HepG2 (cell line): ENCODE data around the gene TTBK1. TPM values are rescaled to one million over a fixed set of nuclear protein-coding genes. Genes with fewer than 3 reads are reported as not detected.
A peak's percentile ranks its signal among the peaks of the same experiment; 100 is the strongest.

ENCODE experiments used
- GATAD2A ChIP-seq: IDR thresholded peaks from 2 replicates; pipeline ENCODE4 v1.6.1; 2016
- HOXD1 ChIP-seq: sonication (generic); formaldehyde crosslinking; IDR thresholded peaks from 2 replicates; pipeline ENCODE4 v1.5.0; 2020; ENCODE audit warnings: missing genetic modification reagents
- RBM22 ChIP-seq: fragments of 200-400 bp; formaldehyde crosslinking; optimal IDR thresholded peaks from 2 replicates; pipeline ENCODE3; 2017; ENCODE audit warnings: mild to moderate bottlenecking, low read length, moderate library complexity
- ZBTB1 ChIP-seq: sonication (generic); formaldehyde crosslinking; IDR thresholded peaks from 2 replicates; pipeline ENCODE4 v1.4.0; 2020; ENCODE audit warnings: missing genetic modification reagents, borderline replicate concordance
- ZNF253 ChIP-seq: sonication (generic); formaldehyde crosslinking; IDR thresholded peaks from 2 replicates; pipeline ENCODE4 v1.8.0; 2022; ENCODE audit warnings: mild to moderate bottlenecking, missing genetic modification reagents, borderline replicate concordance
- ZNF317 ChIP-seq: sonication (generic); formaldehyde crosslinking; IDR thresholded peaks from 2 replicates; pipeline ENCODE4 v1.5.0; 2020; ENCODE audit warnings: mild to moderate bottlenecking, missing genetic modification reagents
- polyA plus RNA-seq, 8 experiments: library from polyadenylated mRNA; depleted of rRNA in 3 of 8; stranded (reverse) in 7 of 8; unstranded in 1 of 8; fragments of >200 nt; fragmentation: Illumina TruSeq in 4 of 8; extraction: Trizol in 4 of 8; gene quantifications; 2 replicates each; pipeline versions ENCODE4 v1.2.1 to v1.2.3, GENCODE V29; 2011 to 2016; ENCODE audit warnings: low read depth in 4 of 8, missing spikeins in 1 of 8, mixed read lengths in 1 of 8; ENCODE audit not compliant: insufficient read depth in 1 of 8
- total RNA-seq, 5 experiments: library from RNA; depleted of rRNA; stranded (reverse); fragments of >200 nt; fragmentation: Illumina TruSeq; extraction: Trizol; gene quantifications; 2 replicates each; pipeline ENCODE4 v1.2.3, GENCODE V29; 2016; ENCODE audit warnings: low read depth in 1 of 5
- TF ChIP-seq, protein P1 (sequence below): sonication (generic); formaldehyde crosslinking; conservative IDR thresholded peaks from 2 replicates; pipeline ENCODE4 v1.4.0; 2020; ENCODE audit warnings: missing genetic modification reagents
- TF ChIP-seq, protein P2 (sequence below), 2 experiments: fragments of 450-650 bp in 1 of 2; sonication (generic) in 1 of 2; formaldehyde crosslinking in 1 of 2; IDR thresholded peaks; 2 replicates each; pipeline versions ENCODE4 v1.6.1 to v1.8.0; 2016 to 2022; ENCODE audit warnings: antibody characterized with exemption in 1 of 2, mild to moderate bottlenecking in 1 of 2, missing genetic modification reagents in 1 of 2
- TF ChIP-seq, protein P3 (sequence below): sonication (generic); formaldehyde crosslinking; IDR thresholded peaks from 2 replicates; pipeline ENCODE4 v1.8.0; 2022; ENCODE audit warnings: missing genetic modification reagents, mild to moderate bottlenecking, moderate library complexity, borderline replicate concordance
- TF ChIP-seq, protein P4 (sequence below): sonication (generic); formaldehyde crosslinking; conservative IDR thresholded peaks from 2 replicates; pipeline ENCODE4 v1.8.0; 2022; ENCODE audit warnings: missing genetic modification reagents
- TF ChIP-seq, protein P5 (sequence below): sonication (generic); formaldehyde crosslinking; IDR thresholded peaks from 2 replicates; pipeline ENCODE4 v1.5.0; 2020; ENCODE audit warnings: missing genetic modification reagents

Gene TTBK1
- total and polyA plus RNA-seq, 2 of the 13 experiments (the other 11 are each of a cell fraction or from before 2014, with no cell fraction given) = 0.24 to 0.33 TPM

DNA sequence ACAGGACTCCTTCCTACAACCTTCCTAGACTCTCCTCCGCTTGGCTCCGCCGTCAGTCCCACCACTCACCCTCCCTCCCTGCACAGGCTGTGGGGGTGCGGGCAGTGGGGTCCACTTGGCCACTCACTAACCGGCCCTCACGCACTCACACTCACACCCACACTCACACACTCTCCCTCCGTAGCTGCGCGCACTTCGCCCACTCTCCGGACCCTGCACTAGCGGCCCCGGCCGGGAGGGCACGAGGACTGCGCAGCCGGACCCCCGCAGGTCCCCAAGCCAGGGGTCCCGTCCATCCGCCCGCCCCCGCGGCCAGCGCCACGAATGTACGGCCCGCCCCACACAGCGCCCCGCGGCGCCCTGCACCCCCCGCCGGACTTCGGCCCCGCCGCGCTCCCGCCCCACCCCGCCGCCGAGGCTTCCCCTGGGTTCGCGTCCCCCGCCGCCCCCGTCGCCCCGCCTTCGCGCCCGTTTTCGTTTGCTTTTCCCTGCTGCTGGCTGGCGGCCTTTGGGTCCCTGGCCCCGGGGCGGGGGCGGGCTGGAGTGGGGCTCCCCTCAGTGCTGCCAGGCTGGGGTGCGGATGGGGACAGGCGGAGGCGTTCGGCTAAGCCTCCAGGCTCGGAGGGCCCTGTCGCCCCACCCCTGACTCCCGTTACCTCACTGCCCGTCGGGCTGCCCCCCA lies 31.8 kb downstream of the TTBK1 start (continued):
- TF ChIP-seq, protein P1, sequence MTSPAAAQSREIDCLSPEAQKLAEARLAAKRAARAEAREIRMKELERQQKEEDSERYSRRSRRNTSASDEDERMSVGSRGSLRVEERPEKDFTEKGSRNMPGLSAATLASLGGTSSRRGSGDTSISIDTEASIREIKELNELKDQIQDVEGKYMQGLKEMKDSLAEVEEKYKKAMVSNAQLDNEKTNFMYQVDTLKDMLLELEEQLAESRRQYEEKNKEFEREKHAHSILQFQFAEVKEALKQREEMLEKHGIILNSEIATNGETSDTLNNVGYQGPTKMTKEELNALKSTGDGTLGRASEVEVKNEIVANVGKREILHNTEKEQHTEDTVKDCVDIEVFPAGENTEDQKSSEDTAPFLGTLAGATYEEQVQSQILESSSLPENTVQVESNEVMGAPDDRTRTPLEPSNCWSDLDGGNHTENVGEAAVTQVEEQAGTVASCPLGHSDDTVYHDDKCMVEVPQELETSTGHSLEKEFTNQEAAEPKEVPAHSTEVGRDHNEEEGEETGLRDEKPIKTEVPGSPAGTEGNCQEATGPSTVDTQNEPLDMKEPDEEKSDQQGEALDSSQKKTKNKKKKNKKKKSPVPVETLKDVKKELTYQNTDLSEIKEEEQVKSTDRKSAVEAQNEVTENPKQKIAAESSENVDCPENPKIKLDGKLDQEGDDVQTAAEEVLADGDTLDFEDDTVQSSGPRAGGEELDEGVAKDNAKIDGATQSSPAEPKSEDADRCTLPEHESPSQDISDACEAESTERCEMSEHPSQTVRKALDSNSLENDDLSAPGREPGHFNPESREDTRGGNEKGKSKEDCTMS (CRISPR knock-in tag) = no peak
- TF ChIP-seq RBM22 = no peak
- no peak for TF ChIP-seq ZBTB1 (CRISPR knock-in tag)
- TF ChIP-seq HOXD1 = peak; percentile 85; the same call in 1 of the 2 replicates
- TF ChIP-seq, protein P2, sequence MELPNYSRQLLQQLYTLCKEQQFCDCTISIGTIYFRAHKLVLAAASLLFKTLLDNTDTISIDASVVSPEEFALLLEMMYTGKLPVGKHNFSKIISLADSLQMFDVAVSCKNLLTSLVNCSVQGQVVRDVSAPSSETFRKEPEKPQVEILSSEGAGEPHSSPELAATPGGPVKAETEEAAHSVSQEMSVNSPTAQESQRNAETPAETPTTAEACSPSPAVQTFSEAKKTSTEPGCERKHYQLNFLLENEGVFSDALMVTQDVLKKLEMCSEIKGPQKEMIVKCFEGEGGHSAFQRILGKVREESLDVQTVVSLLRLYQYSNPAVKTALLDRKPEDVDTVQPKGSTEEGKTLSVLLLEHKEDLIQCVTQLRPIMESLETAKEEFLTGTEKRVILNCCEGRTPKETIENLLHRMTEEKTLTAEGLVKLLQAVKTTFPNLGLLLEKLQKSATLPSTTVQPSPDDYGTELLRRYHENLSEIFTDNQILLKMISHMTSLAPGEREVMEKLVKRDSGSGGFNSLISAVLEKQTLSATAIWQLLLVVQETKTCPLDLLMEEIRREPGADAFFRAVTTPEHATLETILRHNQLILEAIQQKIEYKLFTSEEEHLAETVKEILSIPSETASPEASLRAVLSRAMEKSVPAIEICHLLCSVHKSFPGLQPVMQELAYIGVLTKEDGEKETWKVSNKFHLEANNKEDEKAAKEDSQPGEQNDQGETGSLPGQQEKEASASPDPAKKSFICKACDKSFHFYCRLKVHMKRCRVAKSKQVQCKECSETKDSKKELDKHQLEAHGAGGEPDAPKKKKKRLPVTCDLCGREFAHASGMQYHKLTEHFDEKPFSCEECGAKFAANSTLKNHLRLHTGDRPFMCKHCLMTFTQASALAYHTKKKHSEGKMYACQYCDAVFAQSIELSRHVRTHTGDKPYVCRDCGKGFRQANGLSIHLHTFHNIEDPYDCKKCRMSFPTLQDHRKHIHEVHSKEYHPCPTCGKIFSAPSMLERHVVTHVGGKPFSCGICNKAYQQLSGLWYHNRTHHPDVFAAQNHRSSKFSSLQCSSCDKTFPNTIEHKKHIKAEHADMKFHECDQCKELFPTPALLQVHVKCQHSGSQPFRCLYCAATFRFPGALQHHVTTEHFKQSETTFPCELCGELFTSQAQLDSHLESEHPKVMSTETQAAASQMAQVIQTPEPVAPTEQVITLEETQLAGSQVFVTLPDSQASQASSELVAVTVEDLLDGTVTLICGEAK (IDR thresholded peaks at IDR 0.05) = no peak
- TF ChIP-seq, protein P2 (CRISPR knock-in tag; IDR thresholded peaks at IDR 0.05) = peak; percentile 37; the same call in 1 of the 2 replicates
- TF ChIP-seq ZNF317 (CRISPR knock-in tag) = 0 out of 2 replicates have a peak, but pooled peaks have one; percentile 45
- TF ChIP-seq, protein P3, sequence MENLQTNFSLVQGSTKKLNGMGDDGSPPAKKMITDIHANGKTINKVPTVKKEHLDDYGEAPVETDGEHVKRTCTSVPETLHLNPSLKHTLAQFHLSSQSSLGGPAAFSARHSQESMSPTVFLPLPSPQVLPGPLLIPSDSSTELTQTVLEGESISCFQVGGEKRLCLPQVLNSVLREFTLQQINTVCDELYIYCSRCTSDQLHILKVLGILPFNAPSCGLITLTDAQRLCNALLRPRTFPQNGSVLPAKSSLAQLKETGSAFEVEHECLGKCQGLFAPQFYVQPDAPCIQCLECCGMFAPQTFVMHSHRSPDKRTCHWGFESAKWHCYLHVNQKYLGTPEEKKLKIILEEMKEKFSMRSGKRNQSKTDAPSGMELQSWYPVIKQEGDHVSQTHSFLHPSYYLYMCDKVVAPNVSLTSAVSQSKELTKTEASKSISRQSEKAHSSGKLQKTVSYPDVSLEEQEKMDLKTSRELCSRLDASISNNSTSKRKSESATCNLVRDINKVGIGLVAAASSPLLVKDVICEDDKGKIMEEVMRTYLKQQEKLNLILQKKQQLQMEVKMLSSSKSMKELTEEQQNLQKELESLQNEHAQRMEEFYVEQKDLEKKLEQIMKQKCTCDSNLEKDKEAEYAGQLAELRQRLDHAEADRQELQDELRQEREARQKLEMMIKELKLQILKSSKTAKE (CRISPR knock-in tag) = peak; percentile 83; the same call in 1 of the 2 replicates
- TF ChIP-seq, protein P4, sequence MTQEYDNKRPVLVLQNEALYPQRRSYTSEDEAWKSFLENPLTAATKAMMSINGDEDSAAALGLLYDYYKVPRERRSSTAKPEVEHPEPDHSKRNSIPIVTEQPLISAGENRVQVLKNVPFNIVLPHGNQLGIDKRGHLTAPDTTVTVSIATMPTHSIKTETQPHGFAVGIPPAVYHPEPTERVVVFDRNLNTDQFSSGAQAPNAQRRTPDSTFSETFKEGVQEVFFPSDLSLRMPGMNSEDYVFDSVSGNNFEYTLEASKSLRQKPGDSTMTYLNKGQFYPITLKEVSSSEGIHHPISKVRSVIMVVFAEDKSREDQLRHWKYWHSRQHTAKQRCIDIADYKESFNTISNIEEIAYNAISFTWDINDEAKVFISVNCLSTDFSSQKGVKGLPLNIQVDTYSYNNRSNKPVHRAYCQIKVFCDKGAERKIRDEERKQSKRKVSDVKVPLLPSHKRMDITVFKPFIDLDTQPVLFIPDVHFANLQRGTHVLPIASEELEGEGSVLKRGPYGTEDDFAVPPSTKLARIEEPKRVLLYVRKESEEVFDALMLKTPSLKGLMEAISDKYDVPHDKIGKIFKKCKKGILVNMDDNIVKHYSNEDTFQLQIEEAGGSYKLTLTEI (CRISPR knock-in tag) = no peak
- TF ChIP-seq GATAD2A (CRISPR knock-in tag) = peak; percentile 40; the same call in 1 of the 2 replicates
- TF ChIP-seq, protein P5, sequence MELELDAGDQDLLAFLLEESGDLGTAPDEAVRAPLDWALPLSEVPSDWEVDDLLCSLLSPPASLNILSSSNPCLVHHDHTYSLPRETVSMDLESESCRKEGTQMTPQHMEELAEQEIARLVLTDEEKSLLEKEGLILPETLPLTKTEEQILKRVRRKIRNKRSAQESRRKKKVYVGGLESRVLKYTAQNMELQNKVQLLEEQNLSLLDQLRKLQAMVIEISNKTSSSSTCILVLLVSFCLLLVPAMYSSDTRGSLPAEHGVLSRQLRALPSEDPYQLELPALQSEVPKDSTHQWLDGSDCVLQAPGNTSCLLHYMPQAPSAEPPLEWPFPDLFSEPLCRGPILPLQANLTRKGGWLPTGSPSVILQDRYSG (CRISPR knock-in tag) = no peak
- TF ChIP-seq ZNF253 (CRISPR knock-in tag) = no peak
